K562 (cell line): ENCODE data around the gene CFAP141. TPM values are rescaled to one million over a fixed set of nuclear protein-coding genes. Genes with fewer than 3 reads are reported as not detected.

Experiments used
- ADNP ChIP-seq: fragments of 200-800 bp; sonication (Bioruptor generic); IDR thresholded peaks from 2 replicates; pipeline ENCODE4 v1.6.1; 2016; ENCODE audit warnings: missing genetic modification characterization, missing compliant biosample characterization
- ASH1L ChIP-seq: fragments of 450-650 bp; IDR thresholded peaks from 2 replicates; pipeline ENCODE4 v1.6.1; 2018; ENCODE audit warnings: borderline replicate concordance, mild to moderate bottlenecking, low read depth; ENCODE audit not compliant: partially characterized antibody
- ATF1 ChIP-seq, 2 experiments: fragments of 450-650 bp in 1 of 2; IDR thresholded peaks; 2 replicates each; pipeline ENCODE4 v1.6.1; 2016; ENCODE audit warnings: missing compliant biosample characterization in 1 of 2, missing genetic modification characterization in 1 of 2
- C11orf30 ChIP-seq: fragments of 450-650 bp; IDR thresholded peaks from 2 replicates; pipeline ENCODE4 v1.6.1; 2016; ENCODE audit warnings: low read depth, mild to moderate bottlenecking
- CC2D1A ChIP-seq: fragments of 450-650 bp; IDR thresholded peaks from 2 replicates; pipeline ENCODE4 v1.6.1; 2017; ENCODE audit warnings: mild to moderate bottlenecking
- ELF2 ChIP-seq: fragments of 250-450 bp; sonication (Bioruptor Pico); IDR thresholded peaks from 2 replicates; pipeline ENCODE4 v1.5.0; 2021; ENCODE audit warnings: mild to moderate bottlenecking
- ESRRA ChIP-seq: fragments of 450-650 bp; IDR thresholded peaks from 2 replicates; pipeline ENCODE4 v1.6.1; 2014; ENCODE audit warnings: low read depth, mild to moderate bottlenecking, moderate library complexity, borderline replicate concordance
- HDGF ChIP-seq: fragments of 450-650 bp; IDR thresholded peaks from 2 replicates; pipeline ENCODE4 v1.6.1; 2016
- IFI16 ChIP-seq: fragments of 250-450 bp; sonication (Bioruptor Pico); IDR thresholded peaks from 2 replicates; pipeline ENCODE4 v2.1.2; 2022; ENCODE audit warnings: mild to moderate bottlenecking, inconsistent platforms
- NFE2L1 ChIP-seq: fragments of 450-650 bp; IDR thresholded peaks from 2 replicates; pipeline ENCODE4 v1.6.1; 2016; ENCODE audit warnings: missing genetic modification characterization, low read depth, mild to moderate bottlenecking, missing compliant biosample characterization, moderate library complexity, borderline replicate concordance
- PRPF4 ChIP-seq: fragments of 200-400 bp; formaldehyde crosslinking; IDR thresholded peaks from one replicate; pipeline ENCODE4 v1.6.1; 2017; ENCODE audit warnings: low read length, low read depth, mild to moderate bottlenecking; ENCODE audit not compliant: insufficient read depth, poor library complexity, severe bottlenecking
- PTBP1 ChIP-seq: fragments of 200-400 bp; formaldehyde crosslinking; IDR thresholded peaks from 2 replicates; pipeline ENCODE4 v1.6.1; 2017; ENCODE audit warnings: low read depth, low read length
- RAD21 ChIP-seq, 2 experiments: fragments of 250-450 bp in 1 of 2; fragments of 450-650 bp in 1 of 2; sonication (Bioruptor Pico) in 1 of 2; formaldehyde crosslinking in 1 of 2; IDR thresholded peaks in 1 of 2; conservative IDR thresholded peaks in 1 of 2; 2 replicates each; pipeline versions ENCODE4 v1.4.0 to v1.8.0; 2020 to 2022; ENCODE audit warnings: mild to moderate bottlenecking in 2 of 2, moderate library complexity in 1 of 2
- RBM25 ChIP-seq: fragments of 200-400 bp; formaldehyde crosslinking; IDR thresholded peaks from 2 replicates; pipeline ENCODE4 v1.6.1; 2018; ENCODE audit warnings: low read length, low read depth, moderate library complexity; ENCODE audit not compliant: severe bottlenecking
- SNRNP70 ChIP-seq: fragments of 200-400 bp; formaldehyde crosslinking; optimal IDR thresholded peaks from 2 replicates; pipeline ENCODE3; 2017; ENCODE audit warnings: low read depth, low read length
- TCF3 ChIP-seq: sonication (generic); formaldehyde crosslinking; IDR thresholded peaks from 2 replicates; pipeline ENCODE4 v1.4.0; 2020; ENCODE audit warnings: mild to moderate bottlenecking, missing genetic modification reagents
- TCF7 ChIP-seq: sonication (generic); IDR thresholded peaks from 2 replicates; pipeline ENCODE4 v1.6.1; 2016; ENCODE audit warnings: antibody characterized with exemption, borderline replicate concordance
- YBX1 ChIP-seq: fragments of 450-650 bp; IDR thresholded peaks from 2 replicates; pipeline ENCODE4 v1.7.1; 2016; ENCODE audit warnings: mild to moderate bottlenecking
- ZNF121 ChIP-seq: sonication (generic); formaldehyde crosslinking; conservative IDR thresholded peaks from 2 replicates; pipeline ENCODE4 v1.8.0; 2022; ENCODE audit warnings: missing genetic modification reagents
- ZNF311 ChIP-seq: fragments of 250-450 bp; sonication (Bioruptor Pico); IDR thresholded peaks from 2 replicates; pipeline ENCODE4 v1.4.0; 2020; ENCODE audit warnings: mild to moderate bottlenecking, moderate library complexity
- ZNF408 ChIP-seq: fragments of 250-450 bp; sonication (Bioruptor Pico); IDR thresholded peaks from 2 replicates; pipeline ENCODE4 v1.4.0; 2020; ENCODE audit warnings: low read depth, mild to moderate bottlenecking, moderate library complexity
- ZNF561 ChIP-seq: fragments of 450-650 bp; formaldehyde crosslinking; conservative IDR thresholded peaks from 2 replicates; pipeline ENCODE4 v1.4.0; 2020; ENCODE audit warnings: mild to moderate bottlenecking, moderate library complexity
- polyA plus RNA-seq, 8 experiments: library from polyadenylated mRNA; depleted of rRNA in 4 of 8; stranded (reverse) in 5 of 8; unstranded in 3 of 8; fragments of >200 nt; fragmentation: Nextera tagmentation in 2 of 8; fragmentation: Illumina TruSeq in 1 of 8; extraction: Ambion mirVana in 2 of 8; extraction: Trizol in 1 of 8; gene quantifications; 2 replicates each; pipeline versions ENCODE4 v1.2.1 to v1.2.3, GENCODE V29; 2011 to 2014; ENCODE audit warnings: inconsistent platforms in 1 of 8, missing spikeins in 1 of 8
- total RNA-seq, 7 experiments: library from RNA; depleted of rRNA in 6 of 7; stranded (reverse); fragments of >200 nt in 6 of 7; fragmentation: Illumina TruSeq in 2 of 7; extraction: Trizol in 2 of 7; gene quantifications; 2 replicates each; pipeline versions ENCODE4 v1.2.1 to v1.2.3, GENCODE V29; 2011 to 2021; ENCODE audit warnings: low replicate concordance in 1 of 7
- TF ChIP-seq, protein P1 (sequence below): sonication (generic); formaldehyde crosslinking; IDR thresholded peaks from 2 replicates; pipeline ENCODE4 v1.8.0; 2022; ENCODE audit warnings: mild to moderate bottlenecking, missing genetic modification reagents, borderline replicate concordance
- TF ChIP-seq, protein P2 (sequence below): fragments of 250-450 bp; sonication (Bioruptor Pico); IDR thresholded peaks from 2 replicates; pipeline ENCODE4 v1.4.0; 2020; ENCODE audit warnings: mild to moderate bottlenecking, moderate library complexity

CFAP141 gene
- total and polyA plus RNA-seq, 9 of the 15 experiments (the other 6 are each of a cell fraction or from before 2014, with no cell fraction given) = not detected

DNA sequence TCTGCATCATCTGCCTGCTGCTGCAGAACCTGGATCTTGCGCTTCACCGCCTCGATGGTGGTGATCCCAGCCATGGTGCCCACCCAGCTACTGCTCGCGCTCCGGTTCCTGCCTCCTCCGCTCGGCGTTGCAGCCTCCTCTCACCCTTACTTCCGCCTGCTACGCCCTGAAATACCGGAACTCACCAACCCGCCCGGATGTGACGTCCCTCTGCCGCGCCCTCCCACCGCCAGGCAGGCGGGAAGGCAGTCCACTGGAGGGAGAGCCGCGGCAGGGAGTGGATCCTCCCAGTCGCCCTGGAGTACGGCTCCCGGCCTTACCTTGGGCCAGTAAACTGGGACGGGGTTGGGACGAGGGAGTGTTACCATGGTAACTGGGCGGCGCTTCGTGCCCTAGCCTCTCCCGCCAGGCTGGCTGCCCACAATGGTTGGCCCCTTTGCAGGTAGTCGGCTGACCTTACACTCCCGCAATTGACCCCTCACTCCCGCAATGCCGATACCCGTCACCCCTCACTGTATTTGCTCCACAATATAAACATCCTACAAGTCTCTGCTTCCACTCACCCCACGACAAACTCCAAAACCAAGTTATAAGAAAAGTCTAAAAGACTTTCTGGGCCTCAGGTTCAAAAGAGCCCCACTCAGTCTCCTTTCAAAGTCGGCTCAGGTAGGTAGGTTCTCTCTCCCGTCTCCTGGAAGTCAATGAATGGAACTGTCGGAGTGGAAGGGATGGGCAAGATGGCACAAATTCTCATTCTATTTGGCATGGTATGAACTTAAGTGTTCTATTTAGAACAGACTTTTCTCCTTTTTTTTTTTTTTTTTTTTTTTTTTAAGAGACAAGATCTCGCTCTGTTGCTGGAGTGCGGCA lies 22.9 kb downstream of the CFAP141 start (continued):
- TF ChIP-seq IFI16 (CRISPR knock-in tag) (no peak), ASH1L (peak; percentile 19), CC2D1A (0 out of 2 replicates have a peak, but pooled peaks have one; percentile 2), SNRNP70 (no peak), ATF1 (CRISPR knock-in tag; IDR thresholded peaks at IDR 0.05) (no peak; the same call in 1 of the 2 replicates), ATF1 (tag; IDR thresholded peaks at IDR 0.05) (peak; percentile 95), RBM25 (no peak), TCF7 (peak; percentile 23; the same call in 1 of the 2 replicates), YBX1 (no peak), ADNP (tag) (no peak), HDGF (no peak), TCF3 (CRISPR knock-in tag) (0 out of 2 replicates have a peak, but pooled peaks have one; percentile 36), ESRRA (peak; percentile 75), ZNF561 (no peak), ZNF121 (CRISPR knock-in tag) (no peak), RAD21 (CRISPR knock-in tag; conservative IDR thresholded peaks at IDR 0.05 in 1 of 2, IDR thresholded peaks at IDR 0.05 in 1 of 2) (no peak; a peak in 1 of 4 replicates), ELF2 (CRISPR knock-in tag) (peak; percentile 90), NFE2L1 (tag) (no peak), PTBP1 (no peak), ZNF311 (CRISPR knock-in tag) (no peak), C11orf30 (peak; percentile 90), PRPF4 (peak; percentile 43), ZNF408 (no peak)
- TF ChIP-seq, protein P1, sequence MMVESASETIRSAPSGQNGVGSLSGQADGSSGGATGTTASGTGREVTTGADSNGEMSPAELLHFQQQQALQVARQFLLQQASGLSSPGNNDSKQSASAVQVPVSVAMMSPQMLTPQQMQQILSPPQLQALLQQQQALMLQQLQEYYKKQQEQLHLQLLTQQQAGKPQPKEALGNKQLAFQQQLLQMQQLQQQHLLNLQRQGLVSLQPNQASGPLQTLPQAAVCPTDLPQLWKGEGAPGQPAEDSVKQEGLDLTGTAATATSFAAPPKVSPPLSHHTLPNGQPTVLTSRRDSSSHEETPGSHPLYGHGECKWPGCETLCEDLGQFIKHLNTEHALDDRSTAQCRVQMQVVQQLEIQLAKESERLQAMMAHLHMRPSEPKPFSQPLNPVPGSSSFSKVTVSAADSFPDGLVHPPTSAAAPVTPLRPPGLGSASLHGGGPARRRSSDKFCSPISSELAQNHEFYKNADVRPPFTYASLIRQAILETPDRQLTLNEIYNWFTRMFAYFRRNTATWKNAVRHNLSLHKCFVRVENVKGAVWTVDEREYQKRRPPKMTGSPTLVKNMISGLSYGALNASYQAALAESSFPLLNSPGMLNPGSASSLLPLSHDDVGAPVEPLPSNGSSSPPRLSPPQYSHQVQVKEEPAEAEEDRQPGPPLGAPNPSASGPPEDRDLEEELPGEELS (CRISPR knock-in tag) = peak; percentile 69; the same call in 1 of the 2 replicates
- TF ChIP-seq, protein P2, sequence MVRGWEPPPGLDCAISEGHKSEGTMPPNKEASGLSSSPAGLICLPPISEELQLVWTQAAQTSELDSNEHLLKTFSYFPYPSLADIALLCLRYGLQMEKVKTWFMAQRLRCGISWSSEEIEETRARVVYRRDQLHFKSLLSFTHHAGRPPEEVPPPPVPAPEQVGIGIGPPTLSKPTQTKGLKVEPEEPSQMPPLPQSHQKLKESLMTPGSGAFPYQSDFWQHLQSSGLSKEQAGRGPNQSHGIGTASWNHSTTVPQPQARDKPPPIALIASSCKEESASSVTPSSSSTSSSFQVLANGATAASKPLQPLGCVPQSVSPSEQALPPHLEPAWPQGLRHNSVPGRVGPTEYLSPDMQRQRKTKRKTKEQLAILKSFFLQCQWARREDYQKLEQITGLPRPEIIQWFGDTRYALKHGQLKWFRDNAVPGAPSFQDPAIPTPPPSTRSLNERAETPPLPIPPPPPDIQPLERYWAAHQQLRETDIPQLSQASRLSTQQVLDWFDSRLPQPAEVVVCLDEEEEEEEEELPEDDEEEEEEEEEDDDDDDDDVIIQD (CRISPR knock-in tag) = no peak
